GM23338 (cell line): ENCODE results near the gene TMEM8B. TPM values are rescaled to one million over a fixed set of nuclear protein-coding genes. Genes with fewer than 3 reads are reported as not detected.

Experiments used
- ATAC-seq: fragments of 200-7000 bp; cut with Tn5 transposase; 3 replicates; pipeline ENCODE4 v1.9.1; 2020
- DNase-seq: peaks from one replicate; pipeline ENCODE4 v3.0.0-alpha.2; 2015; ENCODE audit warnings: low spot score
- H2AFZ ChIP-seq: fragments of 200-600 bp; sonication (generic); 2 replicates; pipeline ENCODE4 v1.8.0; 2016; ENCODE audit warnings: antibody characterized with exemption, mild to moderate bottlenecking, moderate library complexity
- H3F3A ChIP-seq: fragments of 200-600 bp; sonication (generic); replicated peaks from 2 replicates; pipeline ENCODE4 v1.8.0; 2017; ENCODE audit warnings: antibody characterized with exemption, mixed run types, low read depth
- H3K27ac ChIP-seq: fragments of 200-600 bp; sonication (generic); 2 replicates; pipeline ENCODE4 v1.6.1; 2016; ENCODE audit warnings: low read depth
- H3K27me3 ChIP-seq: fragments of 200-600 bp; sonication (generic); 2 replicates; pipeline ENCODE4 v1.8.0; 2016; ENCODE audit warnings: mild to moderate bottlenecking, mixed run types, moderate library complexity; ENCODE audit not compliant: insufficient read depth
- H3K36me3 ChIP-seq: fragments of 200-600 bp; sonication (generic); 2 replicates; pipeline ENCODE4 v1.8.0; 2016; ENCODE audit warnings: mild to moderate bottlenecking; ENCODE audit not compliant: insufficient read depth
- H3K4me1 ChIP-seq: fragments of 200-600 bp; sonication (generic); 2 replicates; pipeline ENCODE4 v1.8.0; 2016; ENCODE audit warnings: mild to moderate bottlenecking, moderate library complexity; ENCODE audit not compliant: insufficient read depth
- H3K4me2 ChIP-seq: fragments of 200-600 bp; sonication (generic); 2 replicates; pipeline ENCODE4 v1.7.1; 2017; ENCODE audit warnings: mixed run types
- H3K4me3 ChIP-seq: fragments of 200-600 bp; sonication (generic); 2 replicates; pipeline ENCODE4 v1.6.1; 2016; ENCODE audit warnings: mixed run types
- H3K79me2 ChIP-seq: fragments of 200-600 bp; sonication (generic); replicated peaks from 2 replicates; pipeline ENCODE4 v1.8.0; 2017; ENCODE audit warnings: mild to moderate bottlenecking; ENCODE audit not compliant: insufficient read depth
- H3K9me2 ChIP-seq: fragments of 200-600 bp; sonication (generic); 2 replicates; pipeline ENCODE4 v1.8.0; 2017; ENCODE audit not compliant: insufficient read depth
- H4K20me1 ChIP-seq: fragments of 200-600 bp; sonication (generic); replicated peaks from 2 replicates; pipeline ENCODE4 v1.8.0; 2017; ENCODE audit warnings: mild to moderate bottlenecking; ENCODE audit not compliant: insufficient read depth
- H3K27ac Mint-ChIP-seq: 2 replicates; pipeline ENCODE4 v1.8.0; 2020; ENCODE audit warnings: inconsistent platforms, mild to moderate bottlenecking, moderate library complexity, mixed read lengths
- H3K27me3 Mint-ChIP-seq: 3 replicates; pipeline ENCODE4 v1.8.0; 2022; ENCODE audit warnings: low read depth, mild to moderate bottlenecking, moderate library complexity, mixed read lengths, inconsistent platforms; ENCODE audit not compliant: insufficient read depth, poor library complexity
- H3K36me3 Mint-ChIP-seq: 3 replicates; pipeline ENCODE4 v1.8.0; 2021; ENCODE audit warnings: low read depth, mild to moderate bottlenecking, inconsistent platforms, moderate library complexity, mixed read lengths
- H3K4me1 Mint-ChIP-seq: 3 replicates; pipeline ENCODE4 v1.8.0; 2020; ENCODE audit warnings: mild to moderate bottlenecking, inconsistent platforms, mixed read lengths
- H3K4me3 Mint-ChIP-seq: 3 replicates; pipeline ENCODE4 v1.8.0; 2021; ENCODE audit warnings: moderate library complexity, mild to moderate bottlenecking, inconsistent platforms, mixed read lengths
- H3K9me3 Mint-ChIP-seq: 3 replicates; pipeline ENCODE4 v1.8.0; 2020; ENCODE audit warnings: moderate library complexity, mild to moderate bottlenecking, inconsistent platforms, mixed read lengths
- CREB1 ChIP-seq: fragments of 250-450 bp; sonication (Bioruptor Pico); IDR thresholded peaks from 2 replicates; pipeline ENCODE4 v1.5.0; 2020; ENCODE audit warnings: low read depth, mild to moderate bottlenecking, moderate library complexity
- CTCF ChIP-seq, 2 experiments: fragments of 200-600 bp in 1 of 2; sonication (generic) in 1 of 2; conservative IDR thresholded peaks; 2 replicates each; pipeline versions ENCODE4 v1.5.1 to v1.6.1; 2016 to 2017; ENCODE audit warnings: antibody characterized with exemption in 2 of 2, low read depth in 2 of 2, mild to moderate bottlenecking in 2 of 2, moderate library complexity in 1 of 2
- ETS1 ChIP-seq: IDR thresholded peaks from 2 replicates; pipeline ENCODE4 v1.6.1; 2016; ENCODE audit warnings: antibody characterized with exemption
- EZH2 ChIP-seq: fragments of 200-600 bp; sonication (generic); IDR thresholded peaks from one replicate; pipeline ENCODE4 v1.8.0; 2017; ENCODE audit warnings: antibody characterized with exemption, mild to moderate bottlenecking, low read depth; ENCODE audit not compliant: unreplicated experiment
- EZH2phosphoT487 ChIP-seq: fragments of 200-600 bp; sonication (generic); IDR thresholded peaks from one replicate; pipeline ENCODE4 v1.8.1; 2018; ENCODE audit warnings: antibody characterized with exemption; ENCODE audit not compliant: unreplicated experiment
- JUNB ChIP-seq: IDR thresholded peaks from one replicate; pipeline ENCODE4 v1.6.1; 2016; ENCODE audit warnings: antibody characterized with exemption; ENCODE audit not compliant: unreplicated experiment
- NANOG ChIP-seq: IDR thresholded peaks from 2 replicates; pipeline ENCODE4 v1.6.1; 2016; ENCODE audit warnings: antibody characterized with exemption, borderline replicate concordance
- POLR2AphosphoS5 ChIP-seq: IDR thresholded peaks from 2 replicates; pipeline ENCODE4 v1.6.1; 2016; ENCODE audit warnings: antibody characterized with exemption, low read depth
- REST ChIP-seq: IDR thresholded peaks from one replicate; pipeline ENCODE4 v1.6.1; 2018; ENCODE audit warnings: antibody characterized with exemption; ENCODE audit not compliant: unreplicated experiment
- STAT1 ChIP-seq: IDR thresholded peaks from one replicate; pipeline ENCODE4 v1.6.1; 2016; ENCODE audit warnings: antibody characterized with exemption; ENCODE audit not compliant: unreplicated experiment
- ZNF114 ChIP-seq: fragments of 250-450 bp; sonication (Bioruptor Pico); IDR thresholded peaks from 2 replicates; pipeline ENCODE4 v1.5.0; 2020; ENCODE audit warnings: mild to moderate bottlenecking, moderate library complexity
- ZNF331 ChIP-seq: fragments of 250-450 bp; sonication (Bioruptor Pico); IDR thresholded peaks from 2 replicates; pipeline ENCODE4 v1.5.0; 2020; ENCODE audit warnings: low read depth, mild to moderate bottlenecking, moderate library complexity
- polyA plus RNA-seq: library from polyadenylated mRNA; unstranded; fragments of >200 nt; fragmentation: Nextera tagmentation; extraction: Ambion mirVana; gene quantifications from 2 replicates; pipeline ENCODE4 v1.2.1, GENCODE V29; 2016
- total RNA-seq: library from RNA; depleted of rRNA; stranded (reverse); fragments of >200 nt; shearing (Covaris generic); gene quantifications from 2 replicates; pipeline ENCODE4 v1.2.3, GENCODE V29; 2014

The TMEM8B gene
- total and polyA plus RNA-seq, 2 experiments from 2014 or later: 4.2 to 5.5 TPM

GRCh38 chr9:35870351-35870923, 41.4 kb downstream of the TMEM8B start, which contains the start of gene OR13J1 (continued):
- TF ChIP-seq ETS1: no peak

- Histone ChIP-seq H3K4me1 (peaks cover 7% of the 10 kb centered on the region; the same call in 1 of the 2 replicates), H3K27me3 (no peaks in the 10 kb centered on the region), H3K9me2 (peaks cover 5% of the 10 kb centered on the region), H3K79me2 (no peaks in the 10 kb centered on the region), H3K36me3 (no peaks in the 10 kb centered on the region), H3F3A (no peaks in the 10 kb centered on the region), H3K27ac (no peak overlapping the region), H2AFZ (no peak overlapping the region), H3K4me3 (no peak overlapping the region), H4K20me1 (no peaks in the 10 kb centered on the region), H3K4me2 (no peak overlapping the region)
- H3K36me3 Mint-ChIP-seq: peaks cover 7% of the 10 kb centered on the region; the same call in 1 of the 3 replicates
- H3K27me3 Mint-ChIP-seq: peaks cover 12% of the 10 kb centered on the region
- DNase-seq: no peak
- H3K4me3 Mint-ChIP-seq: no peak overlapping the region
- no peak for ATAC-seq
- H3K9me3 Mint-ChIP-seq: peaks cover 11% of the 10 kb centered on the region
- no peak overlapping the region for H3K27ac Mint-ChIP-seq
- peaks cover 16% of the 10 kb centered on the region for H3K4me1 Mint-ChIP-seq
- TF ChIP-seq NANOG (no peak), EZH2 (no peak), ZNF114 (CRISPR knock-in tag) (no peak), EZH2phosphoT487 (no peak), STAT1 (no peak), JUNB (no peak), CREB1 (no peak), ETS1 (no peak), CTCF (conservative IDR thresholded peaks at IDR 0.05; ENCODE audit: low read depth in 2 of 2) (no peak), POLR2AphosphoS5 (no peak), ZNF331 (no peak), REST (no peak)
Observed at GRCh38 chr9:35871545-35871944, 42.5 kb downstream of the TMEM8B start.
